GM21528 (cell line): ENCODE data around the gene TMPRSS4.

Source experiments
- ATAC-seq: cut with Tn5 transposase; IDR thresholded peaks from one replicate; pipeline ENCODE4 v1.9.1; 2021; ENCODE audit warnings: mild to moderate bottlenecking, moderate library complexity; ENCODE audit not compliant: unreplicated experiment, low FRiP score

TMPRSS4 gene

GRCh38 chr11:118128721-118129470 is 52.0 kb downstream of the TMPRSS4 start:
- no peak for ATAC-seq

- no peak for ATAC-seq
Measured at GRCh38 chr11:118129471-118130172, 52.7 kb downstream of the TMPRSS4 start.

GRCh38 chr11:118132385-118133151 is 55.7 kb downstream of the TMPRSS4 start:
- ATAC-seq = no peak

- ATAC-seq = no peak
Measured at GRCh38 chr11:118133816-118134215, 56.9 kb downstream of the TMPRSS4 start.

- ATAC-seq = no peak
Measured at GRCh38 chr11:118135051-118135795, 58.3 kb downstream of the TMPRSS4 start.

- ATAC-seq = no peak
Measured at GRCh38 chr11:118135796-118136165, 58.9 kb downstream of the TMPRSS4 start.

- no peak for ATAC-seq
Measured at GRCh38 chr11:118136341-118136740, 59.5 kb downstream of the TMPRSS4 start.

GRCh38 chr11:118136801-118137200 is 59.9 kb downstream of the TMPRSS4 start:
- no peak for ATAC-seq

- no peak for ATAC-seq
Measured at GRCh38 chr11:118138839-118139420, 62.1 kb downstream of the TMPRSS4 start.

- no peak for ATAC-seq
Measured at GRCh38 chr11:118139578-118139977, 62.7 kb downstream of the TMPRSS4 start.

- ATAC-seq = no peak
Measured at GRCh38 chr11:118142081-118142480, 65.2 kb downstream of the TMPRSS4 start.

GRCh38 chr11:118142809-118143208 is 65.9 kb downstream of the TMPRSS4 start:
- ATAC-seq = no peak

- ATAC-seq = no peak
Measured at GRCh38 chr11:118143661-118144185, 66.8 kb downstream of the TMPRSS4 start.

- ATAC-seq = no peak
Measured at GRCh38 chr11:118144301-118145268, 67.7 kb downstream of the TMPRSS4 start.

GRCh38 chr11:118145285-118146227 is 68.7 kb downstream of the TMPRSS4 start:
- ATAC-seq = peak; percentile 65

GRCh38 chr11:118146554-118146953 is 69.7 kb downstream of the TMPRSS4 start:
- ATAC-seq = no peak

GRCh38 chr11:118147502-118147901 is 70.6 kb downstream of the TMPRSS4 start:
- no peak for ATAC-seq

GRCh38 chr11:118148240-118148639 is 71.4 kb downstream of the TMPRSS4 start:
- ATAC-seq = no peak
